Measurements from ENCODE around the gene OTOP1.
"Not testable (repeated sequence)": the region's sequence is repeated elsewhere in the genome, so short reads cannot be mapped to it uniquely, and the experiment has no call there.

OTOP1 gene

DNA sequence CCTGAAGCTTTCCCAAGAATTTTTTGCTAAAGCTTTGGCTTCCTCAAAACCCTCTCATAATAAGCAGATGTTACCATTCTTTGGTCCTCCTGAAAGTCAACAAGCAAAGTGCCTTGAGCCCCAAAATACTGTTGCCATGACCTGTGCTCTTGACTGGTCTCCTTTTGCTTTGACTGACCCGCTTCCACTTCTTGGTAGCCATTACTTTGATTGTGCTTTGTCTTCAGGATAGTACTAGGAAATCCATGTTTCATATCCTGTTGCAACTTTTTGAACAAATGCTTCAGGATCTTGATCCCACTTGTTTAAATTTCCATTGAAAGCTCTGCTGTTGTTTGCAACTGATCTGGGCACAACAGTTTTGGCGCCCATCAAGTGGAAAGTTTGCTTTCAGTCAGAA is 6.9 kb upstream of the OTOP1 start:
- no peak for DNase-seq (ENCODE audit: low read depth in 3 of 3)

DNA sequence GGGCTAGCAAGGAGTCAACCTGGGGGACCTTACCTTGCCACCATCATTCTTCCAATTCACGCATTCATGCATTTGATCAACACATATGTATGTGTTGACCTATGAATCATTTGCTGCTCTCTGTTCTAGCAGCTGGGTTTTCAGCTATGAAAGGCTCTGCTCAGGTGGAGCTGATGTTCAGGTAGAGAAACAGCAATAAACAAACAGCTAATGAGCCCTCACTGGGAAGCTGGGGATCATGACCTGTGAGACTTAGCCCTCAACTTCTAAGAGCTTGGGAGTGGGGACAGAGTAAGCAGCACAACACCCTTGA is 1.6 kb upstream of the OTOP1 start:
- DNase-seq (ENCODE audit: low read depth in 3 of 3) = no peak

DNA sequence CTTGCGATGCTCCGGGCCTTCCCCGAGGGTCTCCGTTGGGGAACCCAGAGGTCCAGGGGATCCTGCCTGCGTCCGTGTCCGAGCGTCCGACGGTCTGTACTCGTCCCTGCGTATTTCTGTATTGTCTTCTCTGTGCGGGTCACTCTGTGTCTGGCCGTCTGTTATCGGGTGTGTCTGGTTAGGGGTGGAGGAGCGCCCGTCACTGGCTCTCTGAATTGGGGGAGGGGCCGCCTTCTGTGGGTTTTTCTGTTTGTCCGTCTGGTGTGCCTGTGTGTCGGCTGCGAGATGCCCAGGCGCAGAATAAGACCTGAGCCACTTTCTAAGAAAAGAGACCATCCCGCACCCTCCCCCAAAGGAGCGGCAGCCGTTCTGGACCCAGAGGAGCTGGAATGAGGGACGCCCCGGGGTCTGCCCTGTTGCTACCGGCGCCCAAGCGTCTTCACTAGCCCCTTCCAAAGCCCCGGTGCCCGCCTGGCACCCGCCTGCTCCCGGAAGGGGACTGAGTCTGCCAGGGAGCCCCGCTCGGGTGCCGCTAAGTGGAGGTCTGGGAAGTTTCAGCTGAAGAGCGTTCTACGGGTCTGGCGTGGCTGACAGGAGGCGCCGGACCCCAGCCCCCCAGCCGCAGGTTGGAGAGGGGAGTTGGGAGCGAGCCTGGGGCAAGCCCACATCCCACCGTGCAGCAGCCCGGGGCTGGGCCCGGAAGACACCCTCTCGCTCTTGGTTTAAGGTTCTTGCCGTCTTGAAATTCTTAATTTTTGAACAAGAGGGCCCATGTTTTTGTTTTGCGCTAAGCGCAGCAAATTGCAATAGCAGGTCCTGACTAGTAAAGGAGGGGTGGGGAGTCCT is 1.0 kb upstream of the OTOP1 start:
- no peak for DNase-seq (ENCODE audit: low read depth in 3 of 3)

DNA sequence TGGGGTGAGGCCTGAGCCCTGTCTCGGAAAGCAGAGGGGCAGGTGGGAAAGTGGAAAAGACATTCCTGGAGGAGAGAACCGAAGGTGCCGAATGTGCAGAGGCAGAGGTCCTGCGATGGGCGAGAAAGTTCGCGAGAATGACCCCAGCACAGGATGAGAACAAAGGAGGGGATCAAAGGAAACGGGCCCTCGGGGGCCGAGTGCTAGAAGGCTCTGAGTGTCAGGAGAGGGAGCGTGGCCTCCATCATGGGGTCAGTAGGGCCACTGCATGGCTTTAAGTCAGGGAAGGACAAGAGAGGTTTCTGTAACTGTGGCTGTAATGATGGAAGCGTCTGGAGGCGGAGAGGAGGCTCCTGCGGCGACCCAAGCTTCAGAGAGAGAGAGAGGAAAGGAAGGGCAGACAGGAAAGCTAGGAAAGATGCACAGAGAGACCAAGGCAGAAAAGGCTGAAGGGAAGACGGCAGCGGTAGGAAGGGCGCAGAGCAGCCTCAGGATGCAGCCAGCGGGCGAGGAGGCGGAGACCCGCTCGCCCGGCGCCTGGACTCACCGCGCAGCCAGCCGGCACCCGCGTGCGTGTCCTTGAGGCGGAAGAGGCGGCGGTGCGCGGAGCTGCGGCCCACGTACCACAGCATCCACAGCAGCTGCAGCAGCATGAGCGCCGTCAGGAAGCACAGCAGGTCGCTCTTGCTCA is 669 bp downstream of the OTOP1 start:
- DNase-seq (ENCODE audit: low read depth in 3 of 3) = no peak

DNA sequence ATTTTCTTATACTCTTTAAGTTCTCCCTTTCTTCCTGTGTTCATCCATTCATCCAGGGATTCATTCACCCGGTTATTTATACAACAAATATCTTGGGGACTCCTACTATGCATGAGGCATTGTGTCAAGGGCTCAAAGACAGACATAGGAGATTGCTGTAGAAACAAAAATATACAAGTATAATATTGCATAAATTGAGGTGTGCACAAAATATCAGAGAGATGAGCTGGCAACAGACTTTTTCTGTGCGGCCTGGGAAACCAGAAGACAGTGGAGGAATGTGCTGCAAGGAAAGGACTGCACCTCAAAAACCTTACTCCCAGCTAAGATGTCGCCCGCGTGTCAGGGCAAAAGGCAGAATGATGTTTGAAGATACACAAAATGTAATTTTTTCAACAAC is 9.6 kb downstream of the OTOP1 start:
- no peak for DNase-seq (ENCODE audit: low read depth in 3 of 3)

DNA sequence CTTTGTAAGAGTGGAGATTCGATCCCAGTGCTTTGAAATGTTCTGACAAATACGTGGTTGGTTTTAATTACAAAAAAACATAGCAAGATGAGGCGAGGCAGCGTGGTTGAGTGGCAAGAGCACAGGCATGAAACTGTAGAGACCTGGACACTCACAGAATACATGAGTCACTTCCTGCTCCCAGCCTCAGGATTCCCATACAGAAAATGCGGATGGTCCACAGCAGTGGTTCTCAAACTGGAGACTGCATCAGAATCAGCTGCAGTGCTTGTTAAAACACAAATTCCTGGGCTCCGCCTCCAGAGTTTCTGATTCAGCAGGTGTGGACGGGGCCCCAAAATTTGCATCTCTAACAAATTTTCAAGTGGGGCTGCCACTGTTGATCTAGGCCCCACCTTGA is 10.1 kb downstream of the OTOP1 start:
- no peak for DNase-seq (ENCODE audit: low read depth in 3 of 3)

DNA sequence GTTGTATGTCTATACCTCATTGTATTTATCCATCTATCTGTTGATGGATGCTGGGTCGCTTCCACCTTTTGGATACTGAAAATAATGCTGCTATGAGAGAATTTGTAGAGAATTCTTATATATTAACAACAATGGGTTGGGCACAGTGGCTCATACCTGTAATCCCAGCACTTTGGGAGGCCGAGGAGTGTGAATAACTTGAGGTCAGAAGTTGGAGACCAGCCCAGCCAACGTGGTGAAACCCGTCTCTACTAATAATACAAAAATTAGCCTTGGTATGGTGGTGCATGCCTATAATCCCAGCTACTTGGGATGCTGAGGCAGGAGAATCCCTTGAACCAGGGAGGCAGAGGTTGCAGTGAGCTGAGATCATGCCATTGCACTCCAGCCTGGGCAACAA is 13.1 kb downstream of the OTOP1 start:
- not testable (repeated sequence) for DNase-seq (ENCODE audit: low read depth in 3 of 3)

DNA sequence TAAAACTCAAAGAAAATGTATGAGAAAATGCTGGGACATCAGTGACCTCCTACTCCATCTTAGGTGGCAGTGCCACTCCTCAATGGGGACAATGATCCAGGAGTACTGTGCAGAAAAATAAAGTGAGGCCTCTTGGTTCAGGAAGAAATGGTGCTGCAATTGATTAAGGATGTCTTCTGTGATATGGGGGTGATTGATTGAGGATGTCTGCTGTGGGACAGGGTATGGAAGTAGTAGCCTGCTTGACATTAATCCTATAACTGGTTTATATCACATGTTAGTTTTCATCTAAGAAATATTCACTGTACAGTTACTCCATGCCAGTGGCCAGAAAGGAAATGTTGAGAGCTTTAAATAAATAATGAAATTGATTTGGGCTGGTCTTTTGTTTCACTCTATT is 20.5 kb downstream of the OTOP1 start:
- no peak for DNase-seq (ENCODE audit: low read depth in 3 of 3)

DNA sequence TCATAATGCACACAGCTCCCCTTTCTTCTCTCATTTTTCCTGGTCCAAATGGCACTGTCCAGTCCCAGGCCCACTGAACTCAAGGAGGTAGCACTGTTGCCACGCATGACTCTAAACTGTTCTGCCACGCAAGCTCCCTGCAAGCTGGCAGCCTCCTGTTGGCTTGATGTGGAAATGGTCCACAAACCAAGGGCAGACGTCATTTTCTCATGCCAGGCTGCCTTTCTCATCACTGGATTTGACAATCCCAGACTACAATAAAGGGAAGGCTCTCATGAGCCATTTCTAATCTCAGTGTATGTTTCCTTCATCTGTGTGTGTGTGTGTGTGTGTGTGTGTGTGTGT is 22.4 kb downstream of the OTOP1 start:
- no peak for DNase-seq (ENCODE audit: low read depth in 3 of 3)

DNA sequence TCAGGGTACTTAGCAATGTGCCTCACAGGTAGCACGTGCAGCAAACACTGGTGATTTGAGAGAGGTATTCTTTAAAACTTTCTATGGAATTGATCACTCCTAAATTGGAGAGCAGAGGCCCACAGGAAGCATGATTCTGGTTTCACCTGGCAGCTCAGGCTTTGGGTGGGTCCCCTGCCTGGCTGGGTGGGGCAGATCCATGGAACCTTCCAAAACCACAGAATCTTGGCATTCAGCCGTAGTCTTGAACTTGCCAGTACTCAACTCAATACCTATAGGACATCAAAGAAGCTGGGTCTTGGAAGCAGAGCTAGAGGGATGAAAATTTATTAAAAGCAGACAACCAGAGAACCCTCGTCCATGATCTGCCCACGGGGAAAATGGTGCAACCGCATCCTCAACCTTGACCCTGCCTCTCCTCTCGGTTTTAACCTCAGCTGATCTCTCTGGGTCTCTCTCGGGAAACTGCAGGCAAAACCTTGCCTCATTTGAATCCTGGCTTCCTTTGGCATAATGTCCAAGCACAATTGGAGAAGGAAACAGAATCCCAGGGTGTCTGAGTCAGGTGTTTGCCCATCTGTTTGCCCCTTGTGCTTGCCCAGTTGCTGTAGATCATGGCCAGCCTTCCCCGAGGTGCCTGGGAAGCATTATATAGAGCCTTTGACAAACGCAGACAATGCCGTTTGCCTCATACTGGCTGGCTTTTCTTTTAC is 22.9 kb downstream of the OTOP1 start:
- DNase-seq (ENCODE audit: low read depth in 3 of 3) = no peak

DNA sequence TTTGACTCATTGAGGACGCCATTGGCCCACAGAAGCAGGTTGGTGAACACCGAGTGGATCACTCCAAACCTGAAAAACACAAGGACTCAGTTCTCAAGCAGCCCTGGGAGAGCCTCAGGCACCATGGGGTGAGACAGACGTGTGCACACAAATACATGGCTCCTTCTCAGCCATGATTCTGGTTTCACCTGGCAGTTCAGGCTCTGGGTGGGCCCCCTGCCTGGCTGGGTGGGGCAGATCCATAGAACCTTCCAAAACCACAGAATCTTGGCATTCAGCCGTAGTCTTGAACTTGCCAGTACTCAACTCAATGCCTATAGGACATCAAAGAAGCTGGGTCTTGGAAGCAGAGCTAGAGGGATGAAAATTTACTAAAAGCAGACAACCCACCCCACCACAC is 24.2 kb downstream of the OTOP1 start:
- no peak for DNase-seq (ENCODE audit: low read depth in 3 of 3)

DNA sequence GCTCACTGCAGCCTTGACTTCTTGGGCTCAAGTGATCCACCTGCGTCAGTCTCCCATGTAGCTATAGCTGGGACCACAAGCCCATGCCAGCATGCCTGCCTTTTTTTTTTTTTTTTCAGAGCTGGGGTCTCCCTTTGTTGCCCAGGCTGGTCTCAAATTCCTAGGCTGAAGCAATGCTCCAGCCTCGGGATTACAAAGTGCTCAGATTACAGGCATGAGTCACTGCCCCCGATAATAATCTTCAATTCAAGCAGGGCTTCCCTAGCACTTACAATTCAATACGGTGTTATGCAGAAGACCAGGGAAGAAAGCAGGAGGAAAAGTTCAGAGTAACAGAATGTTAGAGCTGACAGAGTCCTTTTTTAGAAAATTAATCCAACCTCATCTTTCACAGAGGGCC is 26.1 kb downstream of the OTOP1 start:
- DNase-seq (ENCODE audit: low read depth in 3 of 3) = no peak

DNA sequence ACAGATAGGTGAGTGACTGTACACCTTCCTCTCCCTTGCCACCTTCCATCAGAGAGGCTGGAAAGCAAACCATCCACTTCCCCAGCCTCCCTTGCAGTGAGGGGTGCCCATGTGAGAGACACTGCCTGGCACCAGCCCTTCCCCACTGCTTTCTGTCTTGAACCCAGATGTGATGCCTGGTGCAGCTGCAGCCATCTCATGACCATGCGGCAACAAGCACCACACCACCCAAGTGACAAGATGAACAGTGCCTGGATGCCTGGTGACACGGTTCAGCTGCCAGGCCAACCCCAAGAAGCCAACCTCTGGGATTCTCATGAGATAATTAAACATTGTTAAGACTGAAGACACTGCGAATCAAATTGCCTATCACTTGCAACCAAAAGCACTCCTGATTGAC is 31.4 kb downstream of the OTOP1 start:
- no peak for DNase-seq (ENCODE audit: low read depth in 3 of 3)

DNA sequence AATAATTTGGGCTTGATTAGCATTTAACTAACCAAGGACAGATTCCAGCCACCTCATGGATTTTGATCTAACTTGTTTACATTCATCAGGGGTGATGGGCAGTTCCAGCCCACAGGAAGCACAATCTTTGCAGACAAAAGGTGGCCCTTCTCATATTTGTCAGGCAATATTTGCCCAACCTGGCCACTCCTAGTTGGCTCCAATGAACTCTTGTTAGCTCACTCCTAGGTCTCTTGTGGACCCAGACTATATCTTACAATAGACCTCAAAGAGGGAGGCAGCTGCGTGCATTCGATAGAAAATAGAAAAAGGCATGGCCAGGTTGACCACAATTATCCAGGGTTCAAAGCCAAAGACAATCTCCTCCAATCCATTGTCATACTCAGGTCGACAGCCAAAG is 38.2 kb downstream of the OTOP1 start:
- not testable (repeated sequence) for DNase-seq (ENCODE audit: low read depth in 3 of 3)

DNA sequence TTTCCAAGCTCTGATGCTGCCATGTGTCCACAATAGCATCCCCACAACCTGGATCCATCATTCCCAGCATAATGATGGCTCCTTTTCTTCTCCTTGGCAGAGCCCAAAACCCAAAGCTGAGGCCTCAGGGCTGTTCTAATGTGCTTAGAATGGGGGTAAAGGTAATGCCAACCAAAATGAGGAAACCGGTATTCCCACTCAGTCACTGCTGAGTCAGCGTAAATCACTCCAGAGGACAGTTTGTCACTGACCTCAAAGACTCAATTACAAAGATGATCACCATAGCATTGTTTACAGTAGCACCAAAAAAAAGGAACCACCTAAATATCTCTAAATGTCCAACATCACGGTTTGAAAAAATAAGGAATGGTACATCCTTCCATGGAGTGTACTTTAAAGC is 41.2 kb downstream of the OTOP1 start:
- DNase-seq (ENCODE audit: low read depth in 3 of 3) = no peak

DNA sequence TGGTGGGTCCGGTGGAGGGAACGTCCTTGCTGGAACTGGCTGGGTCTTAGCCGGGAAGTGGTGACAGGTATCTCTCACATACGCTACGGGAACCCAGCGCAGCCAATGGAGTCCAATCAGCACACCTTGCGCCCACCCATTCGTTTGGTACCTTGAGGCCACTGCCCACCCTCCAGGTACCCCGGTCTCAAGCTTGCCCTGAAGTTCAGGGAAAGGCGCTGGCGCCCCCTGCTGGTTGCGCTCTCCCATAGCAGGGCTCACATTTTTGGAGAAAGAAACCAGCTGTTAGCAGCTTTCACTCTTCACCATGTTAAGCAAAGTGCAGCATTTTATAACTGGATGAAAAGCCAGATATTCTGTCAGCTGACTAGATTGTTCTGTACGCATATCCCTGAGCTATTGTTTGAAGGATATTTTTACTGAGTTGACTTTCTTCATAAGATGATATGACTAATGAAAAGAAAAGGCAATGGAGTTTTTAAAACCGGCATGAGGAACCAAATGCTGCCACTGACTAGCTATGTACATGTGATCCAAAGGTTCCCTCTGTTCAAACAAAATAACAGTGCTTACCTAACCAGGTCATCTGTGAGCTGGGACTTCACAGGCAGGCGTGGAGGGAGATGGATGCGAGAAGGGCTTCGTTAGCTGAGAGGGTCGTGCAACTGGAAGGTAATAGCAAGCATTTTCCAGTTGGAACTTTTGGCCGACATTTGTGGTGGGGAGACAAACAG is 43.7 kb downstream of the OTOP1 start:
- DNase-seq (ENCODE audit: low read depth in 3 of 3) = no peak

DNA sequence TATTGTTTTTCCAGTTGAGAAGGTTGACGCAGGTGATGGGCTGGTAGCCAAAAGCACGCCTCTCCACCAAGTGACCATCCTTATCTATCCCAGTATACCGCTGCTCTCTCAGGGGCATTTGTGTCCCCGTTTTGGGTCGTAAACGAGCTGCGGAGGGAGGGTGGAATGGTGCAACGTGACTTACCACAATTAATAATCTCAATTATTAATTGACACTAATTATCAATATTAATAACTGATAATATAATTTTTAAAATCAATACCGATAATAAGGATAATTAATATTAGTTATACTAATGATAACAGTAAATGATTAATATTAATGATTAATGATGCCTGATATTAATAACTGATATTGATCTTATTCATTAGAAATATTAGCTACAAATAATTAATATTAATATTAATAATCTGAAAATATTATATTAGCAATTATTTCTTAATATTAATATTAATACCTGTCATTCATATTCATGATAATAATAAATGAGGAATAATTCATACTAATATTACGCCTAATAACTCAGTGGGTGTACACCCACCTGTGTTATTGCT is 56.1 kb downstream of the OTOP1 start:
- DNase-seq (ENCODE audit: low read depth in 3 of 3) = no peak

DNA sequence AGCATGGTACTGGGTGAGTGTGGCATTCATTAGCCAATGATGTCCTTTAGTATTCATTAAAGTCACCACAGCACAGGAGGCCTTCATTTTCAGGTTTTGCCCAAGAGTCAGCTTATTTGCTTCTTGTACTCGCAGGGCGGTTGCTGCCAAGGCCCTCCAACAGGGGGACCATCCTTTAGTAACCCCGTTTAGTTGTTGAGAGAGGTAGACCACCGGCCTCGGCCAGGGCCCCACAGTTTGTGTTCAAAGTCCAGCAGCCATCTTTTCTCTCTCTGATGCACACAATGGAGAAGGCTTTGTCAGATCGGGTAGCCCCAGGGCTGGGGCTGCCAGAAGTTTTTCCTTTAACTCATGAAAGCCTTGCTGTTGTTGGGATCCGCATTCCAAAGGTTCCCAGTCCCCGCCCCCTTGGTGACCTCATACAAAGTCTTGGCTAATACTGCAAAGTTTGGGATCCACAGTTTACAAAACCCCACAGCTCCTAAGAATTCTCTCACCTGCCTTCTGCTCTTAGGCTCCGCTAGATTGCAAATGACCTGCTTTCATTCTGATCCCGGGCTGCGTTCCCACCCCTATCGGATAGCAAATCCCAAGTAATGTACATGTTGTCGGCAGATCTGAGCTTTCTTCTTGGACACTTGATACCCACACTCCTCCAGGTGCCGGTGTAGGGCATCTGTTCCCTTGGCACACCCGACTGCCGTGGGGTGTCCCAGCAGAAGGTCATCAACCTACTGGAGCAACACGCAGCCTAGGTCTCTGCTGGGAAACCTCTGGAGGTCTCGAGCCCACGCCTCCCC is 58.5 kb downstream of the OTOP1 start:
- DNase-seq (ENCODE audit: low read depth in 3 of 3) = not testable (repeated sequence)

DNA sequence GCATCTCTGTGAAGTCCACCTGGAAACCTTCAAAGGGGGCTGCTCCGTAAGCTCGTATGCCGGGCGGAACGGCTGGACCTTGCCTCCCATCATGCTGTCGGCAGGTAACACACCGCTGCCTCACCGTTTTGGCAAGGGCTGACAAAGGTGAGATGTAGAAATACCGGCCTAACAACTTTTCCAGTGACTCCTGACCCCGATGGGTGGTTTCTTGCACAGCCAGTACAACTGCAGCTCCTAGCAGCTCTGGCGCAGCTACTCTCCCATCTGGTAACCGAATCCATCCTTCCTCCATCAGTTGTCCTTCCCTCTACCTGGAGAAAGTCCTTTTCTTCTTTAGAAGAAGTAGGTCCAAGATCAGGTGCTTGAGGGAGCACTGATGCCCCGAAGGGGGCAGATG is 59.7 kb downstream of the OTOP1 start:
- DNase-seq (ENCODE audit: low read depth in 3 of 3) = not testable (repeated sequence)

DNA sequence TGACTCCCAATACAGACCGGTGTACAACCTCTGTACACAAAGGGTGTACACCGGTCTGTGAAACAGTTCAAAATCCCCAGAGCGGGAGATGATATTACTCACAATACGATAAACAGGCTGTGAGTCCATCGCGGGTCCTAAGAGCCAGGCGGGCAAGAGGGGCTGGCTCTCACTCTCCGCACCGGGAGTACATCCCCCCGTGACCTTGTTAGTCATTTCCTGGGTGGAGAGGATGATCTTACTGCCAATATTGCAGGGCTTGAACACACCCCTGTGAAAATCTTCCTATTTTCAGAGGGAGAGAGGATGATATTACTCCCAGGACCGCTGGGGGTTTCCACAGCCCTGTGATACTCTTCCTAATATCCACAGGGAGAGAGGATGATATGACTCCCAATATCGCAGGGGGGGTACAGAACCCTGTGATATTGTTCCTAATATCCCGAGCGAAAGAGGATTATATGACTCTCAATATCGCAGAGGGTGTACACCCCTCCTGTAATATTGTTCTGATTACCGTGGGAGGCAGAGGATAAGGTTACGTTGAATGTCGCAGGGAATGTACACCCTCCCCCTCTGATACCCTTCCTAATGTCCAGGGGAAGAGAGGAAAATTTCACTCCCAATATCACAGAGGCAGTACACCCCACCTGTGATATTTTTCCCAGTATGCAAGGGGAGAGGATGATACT is 60.9 kb downstream of the OTOP1 start:
- not testable (repeated sequence) for DNase-seq (ENCODE audit: low read depth in 3 of 3)
